Keratinocyte (primary cell): ENCODE measurements around the gene HOXA11. TPM values are rescaled to one million over a fixed set of nuclear protein-coding genes. Genes with fewer than 3 reads are reported as not detected.
A peak's percentile ranks its signal among the peaks of the same experiment; 100 is the strongest.

Experiments used
- DNase-seq: peaks from one replicate; pipeline ENCODE4 v3.0.0-alpha.2; 2011; ENCODE audit warnings: low read depth, missing footprints, low spot score
- FAIRE-seq: peaks from 2 replicates; lab custom pipeline; 2011; peaks lifted over from hg19 to GRCh38; lab: Jason Lieb, UNC
- H2AFZ ChIP-seq: 2 replicates; pipeline ENCODE4 v1.6.0; 2012; ENCODE audit warnings: low read length, control low read depth, inconsistent platforms; ENCODE audit not compliant: control insufficient read depth
- H3K27ac ChIP-seq: 2 replicates; pipeline ENCODE4 v1.5.1; 2011; ENCODE audit warnings: low read length; ENCODE audit not compliant: control insufficient read depth, insufficient read depth
- H3K27me3 ChIP-seq: 3 replicates; pipeline ENCODE4 v1.6.0; 2011; ENCODE audit warnings: low read length; ENCODE audit not compliant: control insufficient read depth, insufficient read depth; ENCODE audit errors: extremely low read depth
- H3K36me3 ChIP-seq, 2 experiments: 2 replicates in 1 of 2; 3 replicates in 1 of 2; pipeline ENCODE4 v1.5.1; 2011; ENCODE audit warnings: low read length in 2 of 2, mild to moderate bottlenecking in 1 of 2; ENCODE audit not compliant: control insufficient read depth in 2 of 2, insufficient read depth in 2 of 2; ENCODE audit errors: extremely low read depth in 1 of 2
- H3K4me1 ChIP-seq: 3 replicates; pipeline ENCODE4 v1.5.1; 2011; ENCODE audit warnings: low read length; ENCODE audit not compliant: control insufficient read depth, insufficient read depth; ENCODE audit errors: extremely low read depth
- H3K4me2 ChIP-seq: 3 replicates; pipeline ENCODE4 v1.6.0; 2011; ENCODE audit warnings: low read depth, low read length; ENCODE audit not compliant: control insufficient read depth, insufficient read depth; ENCODE audit errors: extremely low read depth
- H3K4me3 ChIP-seq, 3 experiments: fragments of 200-600 bp in 1 of 3; sonication (generic) in 1 of 3; 2 replicates in 2 of 3; 3 replicates in 1 of 3; pipeline ENCODE4 v1.5.1; 2011 to 2016; ENCODE audit warnings: low read length in 3 of 3, mild to moderate bottlenecking in 3 of 3, control low read depth in 2 of 3, inconsistent platforms in 1 of 3, low read depth in 1 of 3, mixed read lengths in 1 of 3, mixed run types in 1 of 3, moderate library complexity in 1 of 3; ENCODE audit not compliant: control insufficient read depth in 2 of 3, insufficient read depth in 2 of 3; ENCODE audit errors: extremely low read depth in 1 of 3
- H3K79me2 ChIP-seq: 2 replicates; pipeline ENCODE4 v1.6.0; 2012; ENCODE audit warnings: low read length; ENCODE audit not compliant: control insufficient read depth, insufficient read depth
- H3K9ac ChIP-seq: 3 replicates; pipeline ENCODE4 v1.6.0; 2011; ENCODE audit warnings: low read length; ENCODE audit not compliant: control insufficient read depth, insufficient read depth; ENCODE audit errors: extremely low read depth
- H3K9me1 ChIP-seq: 3 replicates; pipeline ENCODE4 v1.6.0; 2011; ENCODE audit warnings: low read length; ENCODE audit not compliant: control insufficient read depth, insufficient read depth; ENCODE audit errors: extremely low read depth
- H3K9me3 ChIP-seq: 2 replicates; pipeline ENCODE4 v1.5.1; 2012; ENCODE audit warnings: low read depth, low read length; ENCODE audit not compliant: control insufficient read depth
- H4K20me1 ChIP-seq: 3 replicates; pipeline ENCODE4 v1.6.0; 2011; ENCODE audit warnings: low read length; ENCODE audit not compliant: control insufficient read depth, insufficient read depth; ENCODE audit errors: extremely low read depth
- CTCF ChIP-seq, 3 experiments: IDR thresholded peaks in 1 of 3; conservative IDR thresholded peaks in 1 of 3; optimal IDR thresholded peaks in 1 of 3; 2 replicates in 2 of 3; 3 replicates in 1 of 3; pipeline versions ENCODE3 to v1.5.1; 2011; ENCODE audit warnings: low read length in 3 of 3, mild to moderate bottlenecking in 3 of 3, moderate library complexity in 2 of 3, control low read depth in 1 of 3, inconsistent platforms in 1 of 3; ENCODE audit not compliant: insufficient read depth in 2 of 3; ENCODE audit errors: extremely low read depth in 1 of 3
- EZH2 ChIP-seq: IDR thresholded peaks from one replicate; pipeline ENCODE4 v1.6.1; 2012; ENCODE audit warnings: inconsistent platforms, mild to moderate bottlenecking, low read length, moderate library complexity
- dilution Hi-C: fragments of 300-500 bp; cut with MboI; formaldehyde crosslinking; loops from one replicate; pipeline ENCODE4 v1.7.0; 2020; ENCODE audit warnings: low sequenced_read_pairs; ENCODE audit not compliant: extremely low pct_ligation_motif_present
- polyA plus RNA-seq, 5 experiments: library from polyadenylated mRNA; depleted of rRNA in 3 of 5; stranded (reverse) in 3 of 5; stranded (forward) in 1 of 5; unstranded in 1 of 5; fragments of >200 nt; gene quantifications; 1 replicate in 1 of 5; 2 replicates in 3 of 5; 3 replicates in 1 of 5; pipeline versions ENCODE4 v1.2.1 to v1.2.3, GENCODE V29; 2011 to 2012; ENCODE audit warnings: missing spikeins in 2 of 5, low read depth in 1 of 5, low replicate concordance in 1 of 5

HOXA11 gene
- polyA plus RNA-seq, 1 donor (not counting 4 experiments of a cell fraction or from before 2014, with no cell fraction given), result 0.07 TPM

- H3K36me3 ChIP-seq, result peaks cover 8 to 10% of the 10 kb centered on the region in 2 experiments
- H3K4me3 ChIP-seq, result peak overlapping the region; percentile 78 to 94 (median 84)
- TF ChIP-seq EZH2, result no peak
- TF ChIP-seq CTCF (optimal IDR thresholded peaks at IDR 0.05 in 1 of 3, IDR thresholded peaks at IDR 0.05 in 1 of 3, conservative IDR thresholded peaks at IDR 0.05 in 1 of 3; ENCODE audit: extremely low read depth in 1 of 3, insufficient read depth in 2 of 3, low read length in 3 of 3), result no peak
- H3K4me1 ChIP-seq, result peaks cover 32% of the 10 kb centered on the region
- H3K9me3 ChIP-seq, result no peaks in the 10 kb centered on the region
- no peak overlapping the region for H2AFZ ChIP-seq
- H3K27me3 ChIP-seq, result no peaks in the 10 kb centered on the region
- peak overlapping the region; percentile 87 for H3K27ac ChIP-seq
- no peaks in the 10 kb centered on the region for H4K20me1 ChIP-seq
- peak overlapping the region; percentile 98 for H3K4me2 ChIP-seq
- H3K79me2 ChIP-seq, result peaks cover 91% of the 10 kb centered on the region
- dilution Hi-C loops, result no loop called here
- peak overlapping the region; percentile 83 for H3K9ac ChIP-seq
- no peaks in the 10 kb centered on the region for H3K9me1 ChIP-seq
- DNase-seq (no peak), FAIRE-seq (peak; percentile 51)
These were observed 17.1 kb downstream of the HOXA11 start for GRCh38 chr7:27167916-27168264.

- H4K20me1 ChIP-seq, result no peaks in the 10 kb centered on the region
- peak overlapping the region; percentile 98 for H3K4me2 ChIP-seq
- H3K36me3 ChIP-seq, result peaks cover 4 to 10% of the 10 kb centered on the region in 2 experiments
- dilution Hi-C loops, result no loop called here
- no peak overlapping the region for H2AFZ ChIP-seq
- TF ChIP-seq CTCF (optimal IDR thresholded peaks at IDR 0.05 in 1 of 3, IDR thresholded peaks at IDR 0.05 in 1 of 3, conservative IDR thresholded peaks at IDR 0.05 in 1 of 3; ENCODE audit: extremely low read depth in 1 of 3, insufficient read depth in 2 of 3, low read length in 3 of 3) (no peak), EZH2 (no peak)
- no peaks in the 10 kb centered on the region for H3K27me3 ChIP-seq
- DNase-seq, result no peak
- H3K4me1 ChIP-seq, result peaks cover 23% of the 10 kb centered on the region
- H3K27ac ChIP-seq, result peak overlapping the region; percentile 87
- peak overlapping the region; percentile 78 to 94 (median 84) for H3K4me3 ChIP-seq
- H3K9ac ChIP-seq, result peak overlapping the region; percentile 83
- H3K9me1 ChIP-seq, result no peaks in the 10 kb centered on the region
- no peak for FAIRE-seq
- peaks cover 92% of the 10 kb centered on the region for H3K79me2 ChIP-seq
- no peaks in the 10 kb centered on the region for H3K9me3 ChIP-seq
These were observed 18.2 kb downstream of the HOXA11 start for GRCh38 chr7:27166531-27167505.
